Epithelial cell of esophagus (primary cell): ENCODE measurements around the gene CARMIL3.

Experiments
- DNase-seq: peaks from one replicate; pipeline ENCODE4 v3.0.0; 2010; ENCODE audit warnings: low read depth
- H3K4me3 ChIP-seq: 2 replicates; pipeline ENCODE4 v1.5.1; 2011; ENCODE audit warnings: mild to moderate bottlenecking, low read length, control low read depth
- CTCF ChIP-seq: IDR thresholded peaks from 2 replicates; pipeline ENCODE4 v1.5.1; 2011; ENCODE audit warnings: low read depth, mild to moderate bottlenecking, low read length, control low read depth, inconsistent platforms; ENCODE audit not compliant: insufficient read depth; ENCODE audit errors: missing control alignments

Gene CARMIL3

GRCh38 chr14:24096545-24097181 lies 44.9 kb downstream of the CARMIL3 start:
- DNase-seq = no peak
- no peak for TF ChIP-seq CTCF
- H3K4me3 ChIP-seq = no peak overlapping the region

GRCh38 chr14:24098229-24098926 lies 46.6 kb downstream of the CARMIL3 start:
- DNase-seq = no peak
- no peak overlapping the region for H3K4me3 ChIP-seq
- TF ChIP-seq CTCF = no peak

- no peak overlapping the region for H3K4me3 ChIP-seq
- no peak for DNase-seq
- no peak for TF ChIP-seq CTCF
Observed at GRCh38 chr14:24098927-24099813, 47.4 kb downstream of the CARMIL3 start.

- no peak overlapping the region for H3K4me3 ChIP-seq
- no peak for DNase-seq
- TF ChIP-seq CTCF = no peak
Observed at GRCh38 chr14:24100197-24100981, 48.6 kb downstream of the CARMIL3 start.

GRCh38 chr14:24100982-24101494 lies 49.2 kb downstream of the CARMIL3 start:
- H3K4me3 ChIP-seq = no peak overlapping the region
- no peak for TF ChIP-seq CTCF
- DNase-seq = no peak

GRCh38 chr14:24102357-24103048 lies 50.7 kb downstream of the CARMIL3 start:
- TF ChIP-seq CTCF = no peak
- DNase-seq = no peak
- no peak overlapping the region for H3K4me3 ChIP-seq
